Epithelial cell of proximal tubule (primary cell): ENCODE results near the gene RSPH6A. TPM values are rescaled to one million over a fixed set of nuclear protein-coding genes. Genes with fewer than 3 reads are reported as not detected.
A peak's percentile ranks its signal among the peaks of the same experiment; 100 is the strongest.

Experiments used
- DNase-seq: peaks from one replicate; pipeline ENCODE4 v3.0.0-alpha.2; 2011; ENCODE audit warnings: low read depth
- H3K4me3 ChIP-seq: 2 replicates; pipeline ENCODE4 v1.5.1; 2011; ENCODE audit warnings: low read depth, mild to moderate bottlenecking, low read length
- total RNA-seq: library from RNA; depleted of rRNA; stranded (reverse); fragments of >200 nt; gene quantifications from 2 replicates; pipeline ENCODE4 v1.2.3, GENCODE V29; 2015
- TF ChIP-seq, protein P1 (sequence below): conservative IDR thresholded peaks from 2 replicates; pipeline ENCODE4 v1.5.1; 2012; ENCODE audit warnings: low read depth, mild to moderate bottlenecking, low read length

RSPH6A gene
- total RNA-seq, 1 donor from 2014 or later, result not detected

DNA sequence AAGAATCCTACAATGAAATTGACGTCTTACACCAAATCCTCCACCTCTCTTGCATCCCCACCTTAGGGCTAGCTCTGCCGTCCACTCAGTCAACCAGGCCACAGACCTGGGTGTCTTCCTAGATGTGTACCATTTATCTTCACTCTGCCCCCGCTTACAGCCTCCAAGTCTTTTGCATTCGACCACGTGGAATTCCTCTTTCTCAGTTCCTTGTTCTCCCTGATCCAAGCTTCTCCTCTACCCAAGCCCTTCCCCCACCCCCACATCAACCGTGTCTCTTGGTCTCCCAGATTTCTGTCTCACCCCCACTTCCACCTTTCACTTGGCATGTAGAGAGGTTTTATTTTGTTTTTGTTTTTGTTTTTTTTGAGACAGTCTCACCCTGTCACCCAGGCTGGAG lies 21.2 kb downstream of the RSPH6A start:
- H3K4me3 ChIP-seq, result no peak overlapping the region
- TF ChIP-seq, protein P1, sequence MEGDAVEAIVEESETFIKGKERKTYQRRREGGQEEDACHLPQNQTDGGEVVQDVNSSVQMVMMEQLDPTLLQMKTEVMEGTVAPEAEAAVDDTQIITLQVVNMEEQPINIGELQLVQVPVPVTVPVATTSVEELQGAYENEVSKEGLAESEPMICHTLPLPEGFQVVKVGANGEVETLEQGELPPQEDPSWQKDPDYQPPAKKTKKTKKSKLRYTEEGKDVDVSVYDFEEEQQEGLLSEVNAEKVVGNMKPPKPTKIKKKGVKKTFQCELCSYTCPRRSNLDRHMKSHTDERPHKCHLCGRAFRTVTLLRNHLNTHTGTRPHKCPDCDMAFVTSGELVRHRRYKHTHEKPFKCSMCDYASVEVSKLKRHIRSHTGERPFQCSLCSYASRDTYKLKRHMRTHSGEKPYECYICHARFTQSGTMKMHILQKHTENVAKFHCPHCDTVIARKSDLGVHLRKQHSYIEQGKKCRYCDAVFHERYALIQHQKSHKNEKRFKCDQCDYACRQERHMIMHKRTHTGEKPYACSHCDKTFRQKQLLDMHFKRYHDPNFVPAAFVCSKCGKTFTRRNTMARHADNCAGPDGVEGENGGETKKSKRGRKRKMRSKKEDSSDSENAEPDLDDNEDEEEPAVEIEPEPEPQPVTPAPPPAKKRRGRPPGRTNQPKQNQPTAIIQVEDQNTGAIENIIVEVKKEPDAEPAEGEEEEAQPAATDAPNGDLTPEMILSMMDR, result no peak
- no peak for DNase-seq

DNA sequence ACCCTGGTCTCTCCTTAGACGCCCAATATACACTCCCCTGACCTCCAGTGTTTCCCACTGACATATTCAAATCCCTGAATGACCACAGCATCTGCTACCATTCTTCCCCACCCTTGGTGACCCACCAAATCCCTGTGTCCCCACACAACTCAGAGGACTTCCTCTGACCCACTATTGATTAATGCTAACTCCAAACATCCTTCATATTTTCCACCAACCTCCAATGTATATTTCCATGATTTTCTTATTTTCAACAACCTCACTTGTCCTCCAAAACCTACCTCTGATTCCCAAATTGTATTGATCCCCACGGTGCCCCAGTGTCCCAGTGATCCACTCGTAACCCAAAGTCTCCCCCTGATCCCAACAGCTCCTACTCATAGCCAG lies 21.9 kb downstream of the RSPH6A start:
- TF ChIP-seq, protein P1, result no peak
- no peak overlapping the region for H3K4me3 ChIP-seq
- no peak for DNase-seq

DNA sequence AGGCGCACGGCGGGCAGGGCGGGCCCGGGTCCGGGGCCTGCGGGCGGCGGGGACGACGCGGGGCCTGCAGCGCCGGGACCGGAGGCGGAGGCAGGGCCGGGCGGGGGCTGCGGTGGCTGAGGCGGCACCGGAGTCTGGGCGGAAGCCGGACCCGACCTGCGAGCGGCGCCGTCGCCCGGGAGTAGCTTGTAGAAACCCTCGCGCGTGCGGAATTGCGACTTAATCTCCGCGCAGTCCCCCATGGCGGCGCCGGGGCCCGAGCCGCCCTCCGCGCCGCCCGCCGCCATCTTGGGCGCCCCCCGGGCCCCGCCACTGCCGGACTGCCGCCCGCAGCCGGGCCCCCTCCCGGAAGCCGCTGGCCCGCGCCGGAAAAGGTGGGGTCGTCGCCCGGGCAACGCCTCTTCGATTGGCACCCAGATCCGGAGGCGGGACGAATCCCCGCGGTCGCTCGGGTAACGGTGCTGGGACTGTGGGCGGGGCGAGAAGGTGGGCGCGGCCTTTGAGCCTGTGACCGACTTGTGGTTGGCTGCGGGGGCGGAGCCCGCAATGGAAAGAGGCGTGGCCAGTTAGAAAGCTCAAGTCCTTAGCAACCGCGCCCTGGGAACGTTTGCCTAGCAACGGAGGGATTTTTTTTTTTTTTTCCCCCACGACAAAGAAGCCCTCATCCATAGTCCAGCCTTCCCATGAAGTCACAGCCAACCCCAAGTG lies 22.5 kb downstream of the RSPH6A start, which contains the start of gene DMWD:
Gene DMWD (minus strand): TSS at position 376 of the 708 bp plus-strand sequence. CDS start 89 bp downstream, at position 287.
- TF ChIP-seq, protein P1, result no peak
- DNase-seq, result peak; percentile 78
- H3K4me3 ChIP-seq, result peak within 1 kb of the TSS; percentile 97

DNA sequence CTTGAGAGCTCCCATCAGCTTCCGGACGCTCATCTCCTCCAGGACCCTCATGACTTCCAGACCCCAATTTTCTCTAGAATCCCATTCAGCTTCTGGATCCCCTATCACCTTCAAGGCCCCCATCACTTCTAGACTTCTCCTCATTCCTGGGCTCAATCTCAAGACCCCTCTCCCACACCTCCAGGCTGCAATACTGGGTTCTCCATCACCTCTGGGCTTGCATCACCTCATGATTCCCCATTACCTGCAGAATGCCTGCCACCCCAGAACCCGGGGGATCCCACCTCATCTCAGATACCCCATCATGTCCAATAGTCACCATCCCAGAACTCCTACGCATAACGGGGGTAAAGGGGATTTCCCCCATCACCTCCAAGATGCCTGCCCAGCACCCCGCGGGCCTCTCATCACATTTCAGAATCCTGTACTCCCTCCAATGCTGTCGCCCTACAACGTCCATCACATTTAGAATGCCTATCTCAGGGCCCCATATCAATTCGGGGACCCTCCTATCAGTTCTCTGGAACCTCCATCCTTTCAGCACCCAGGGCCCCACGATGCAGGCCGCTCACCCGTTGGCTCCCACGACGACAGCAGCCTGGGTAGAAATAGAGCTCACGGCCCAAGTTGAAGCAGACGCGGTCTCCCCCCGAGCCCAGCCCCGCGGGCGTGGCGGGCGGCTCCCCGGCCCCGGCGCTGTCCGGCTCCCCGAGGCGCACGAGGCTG lies 23.2 kb downstream of the RSPH6A start:
- TF ChIP-seq, protein P1, result no peak
- no peak for DNase-seq
- H3K4me3 ChIP-seq, result peak overlapping the region; percentile 97

DNA sequence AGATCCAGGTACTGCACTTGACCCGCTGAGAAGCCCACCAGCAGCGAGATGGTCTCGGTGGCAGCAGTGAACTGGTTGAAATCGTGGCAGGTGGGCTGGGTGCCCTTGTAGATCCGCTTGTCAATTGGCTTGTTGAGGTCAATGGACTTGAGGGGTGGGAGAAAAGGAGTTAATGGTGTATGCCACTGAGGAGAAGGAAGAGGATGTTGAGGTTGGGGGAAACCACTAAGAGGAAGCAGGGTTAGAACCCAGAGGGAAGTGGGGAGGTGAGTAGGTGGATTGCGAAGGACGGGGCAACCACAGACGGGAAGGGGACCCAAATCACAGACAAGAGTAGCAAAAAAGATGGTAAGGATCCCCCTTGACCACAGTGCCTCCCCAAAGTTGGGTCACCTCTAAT lies 24.2 kb downstream of the RSPH6A start:
- peak overlapping the region; percentile 97 for H3K4me3 ChIP-seq
- DNase-seq, result no peak
- TF ChIP-seq, protein P1, result no peak

DNA sequence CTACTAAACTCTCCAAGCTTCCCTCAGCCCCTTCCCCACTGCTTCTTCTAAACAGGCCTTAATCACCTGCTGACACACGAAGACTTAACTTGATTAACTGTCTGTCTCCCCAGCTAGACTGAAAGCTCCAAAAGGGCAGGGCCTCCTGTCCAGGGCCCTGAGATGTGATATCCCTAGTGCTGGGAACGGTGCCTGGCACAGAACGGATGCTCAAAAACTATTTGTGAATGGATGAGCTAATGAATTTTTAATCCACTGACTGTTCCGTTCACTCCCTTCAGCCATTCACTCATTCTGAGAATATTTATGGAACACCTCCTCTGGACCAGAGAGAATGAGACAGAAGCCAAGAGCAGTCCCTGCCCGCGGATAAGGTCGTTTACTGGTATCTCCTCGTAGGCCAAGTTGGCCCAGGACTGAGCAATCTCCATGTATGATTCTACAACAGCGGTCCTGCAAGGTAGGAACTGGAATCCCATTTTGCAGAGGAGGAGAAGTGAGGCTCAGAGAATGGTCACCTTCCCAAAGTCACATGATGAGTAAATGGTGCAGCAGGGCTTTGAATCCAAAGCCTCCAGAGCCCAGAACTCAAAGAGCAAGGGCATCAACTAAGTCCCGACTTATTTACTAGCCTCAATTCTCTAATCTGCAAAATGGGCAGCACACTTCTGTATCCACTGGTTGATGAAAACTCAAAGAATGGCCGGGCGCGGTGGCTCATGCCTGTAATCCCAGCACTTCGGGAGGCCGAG lies 25.9 kb downstream of the RSPH6A start:
- no peak for DNase-seq
- TF ChIP-seq, protein P1, result no peak

More for the DNA sequence above, 25.9 kb downstream of the RSPH6A start:
- H3K4me3 ChIP-seq, result no peak overlapping the region
